ENCODE measurements around the gene LMLN.
A peak's percentile ranks its signal among the peaks of the same experiment; 100 is the strongest.
"Not testable (repeated sequence)": the region's sequence is repeated elsewhere in the genome, so short reads cannot be mapped to it uniquely, and the experiment has no call there.

LMLN gene

GRCh38 chr3:197959891-197960693 lies at the start of gene LMLN:
Gene LMLN, plus strand, starts transcription at chr3:197960217. Its CDS starts 29 bp downstream, at chr3:197960246.
- peak; percentile 97 for DNase-seq

GRCh38 chr3:197912741-197913476 lies 47.1 kb upstream of the LMLN start:
- DNase-seq: no peak

- DNase-seq: no peak
Measured at GRCh38 chr3:197913641-197914380, 46.2 kb upstream of the LMLN start.

GRCh38 chr3:197921429-197922275 lies 38.4 kb upstream of the LMLN start:
- DNase-seq: not testable (repeated sequence)

GRCh38 chr3:197926418-197926817 lies 33.6 kb upstream of the LMLN start:
- no peak for DNase-seq

- DNase-seq: not testable (repeated sequence)
Measured at GRCh38 chr3:197927578-197927977, 32.4 kb upstream of the LMLN start.

GRCh38 chr3:197936819-197937384 lies 23.1 kb upstream of the LMLN start:
- no peak for DNase-seq

GRCh38 chr3:197940745-197941384 lies 19.2 kb upstream of the LMLN start:
- DNase-seq: no peak

GRCh38 chr3:197942956-197943556 lies 17.0 kb upstream of the LMLN start:
- peak; percentile 50 for DNase-seq

- DNase-seq: no peak
Measured at GRCh38 chr3:197949191-197949777, 10.7 kb upstream of the LMLN start.

- peak; percentile 98 for DNase-seq
Measured at GRCh38 chr3:197949778-197950676, 10.0 kb upstream of the LMLN start, which contains the start of gene RPL35A. Gene RPL35A, plus strand, starts transcription at chr3:197950190. Its CDS starts 778 bp downstream, at chr3:197950968.

GRCh38 chr3:197950677-197951061 lies 9.3 kb upstream of the LMLN start:
- peak; percentile 47 for DNase-seq

- DNase-seq: no peak
Measured at GRCh38 chr3:197951392-197951990, 8.5 kb upstream of the LMLN start.

GRCh38 chr3:197952440-197952839 lies 7.6 kb upstream of the LMLN start:
- DNase-seq: no peak

GRCh38 chr3:197953325-197953724 lies 6.7 kb upstream of the LMLN start:
- DNase-seq: no peak

- no peak for DNase-seq
Measured at GRCh38 chr3:197953881-197954280, 6.1 kb upstream of the LMLN start.

- DNase-seq: no peak
Measured at GRCh38 chr3:197955892-197956477, 4.0 kb upstream of the LMLN start.

- DNase-seq: no peak
Measured at GRCh38 chr3:197956626-197956988, 3.4 kb upstream of the LMLN start.

- DNase-seq: no peak
Measured at GRCh38 chr3:197957790-197958133, 2.3 kb upstream of the LMLN start.
